ENCODE measurements around the gene ATP8B2.

DNA sequence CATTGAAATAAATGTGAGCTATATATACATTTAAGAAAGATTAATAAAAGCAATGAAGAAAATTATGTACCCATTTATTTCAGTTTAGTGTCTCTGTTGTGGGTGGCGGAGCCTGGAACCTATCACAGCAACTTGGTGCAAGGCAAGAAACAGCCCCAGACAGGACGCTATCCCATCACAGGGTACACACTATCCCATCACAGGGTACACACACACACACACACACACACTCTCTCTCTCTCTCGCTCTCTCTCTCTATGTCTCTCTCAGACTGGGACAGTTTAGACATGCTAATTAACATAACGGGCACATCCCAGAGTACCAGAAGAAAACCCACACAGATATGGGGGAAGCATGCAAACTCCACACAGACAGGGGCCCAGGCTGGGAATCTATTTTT is 73.4 kb downstream of the ATP8B2 start:
- no peak for TF ChIP-seq YY1 (IDR thresholded peaks at IDR 0.05)
- TF ChIP-seq, protein P1, sequence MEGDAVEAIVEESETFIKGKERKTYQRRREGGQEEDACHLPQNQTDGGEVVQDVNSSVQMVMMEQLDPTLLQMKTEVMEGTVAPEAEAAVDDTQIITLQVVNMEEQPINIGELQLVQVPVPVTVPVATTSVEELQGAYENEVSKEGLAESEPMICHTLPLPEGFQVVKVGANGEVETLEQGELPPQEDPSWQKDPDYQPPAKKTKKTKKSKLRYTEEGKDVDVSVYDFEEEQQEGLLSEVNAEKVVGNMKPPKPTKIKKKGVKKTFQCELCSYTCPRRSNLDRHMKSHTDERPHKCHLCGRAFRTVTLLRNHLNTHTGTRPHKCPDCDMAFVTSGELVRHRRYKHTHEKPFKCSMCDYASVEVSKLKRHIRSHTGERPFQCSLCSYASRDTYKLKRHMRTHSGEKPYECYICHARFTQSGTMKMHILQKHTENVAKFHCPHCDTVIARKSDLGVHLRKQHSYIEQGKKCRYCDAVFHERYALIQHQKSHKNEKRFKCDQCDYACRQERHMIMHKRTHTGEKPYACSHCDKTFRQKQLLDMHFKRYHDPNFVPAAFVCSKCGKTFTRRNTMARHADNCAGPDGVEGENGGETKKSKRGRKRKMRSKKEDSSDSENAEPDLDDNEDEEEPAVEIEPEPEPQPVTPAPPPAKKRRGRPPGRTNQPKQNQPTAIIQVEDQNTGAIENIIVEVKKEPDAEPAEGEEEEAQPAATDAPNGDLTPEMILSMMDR (IDR thresholded peaks at IDR 0.05; ENCODE audit: low read depth, low read length, missing input control): no peak
- TF ChIP-seq, protein P2, sequence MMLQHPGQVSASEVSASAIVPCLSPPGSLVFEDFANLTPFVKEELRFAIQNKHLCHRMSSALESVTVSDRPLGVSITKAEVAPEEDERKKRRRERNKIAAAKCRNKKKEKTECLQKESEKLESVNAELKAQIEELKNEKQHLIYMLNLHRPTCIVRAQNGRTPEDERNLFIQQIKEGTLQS (IDR thresholded peaks at IDR 0.05): no peak
- TF ChIP-seq TAF1 (conservative IDR thresholded peaks at IDR 0.05): no peak
